GM18907 (cell line): Measurements from ENCODE around the gene PLAC1.
A peak's percentile ranks its signal among the peaks of the same experiment; 100 is the strongest.

Experiments used
- ATAC-seq: cut with Tn5 transposase; IDR thresholded peaks from one replicate; pipeline ENCODE4 v1.9.1; 2021; ENCODE audit warnings: mild to moderate bottlenecking, moderate library complexity; ENCODE audit not compliant: unreplicated experiment

PLAC1 gene

DNA sequence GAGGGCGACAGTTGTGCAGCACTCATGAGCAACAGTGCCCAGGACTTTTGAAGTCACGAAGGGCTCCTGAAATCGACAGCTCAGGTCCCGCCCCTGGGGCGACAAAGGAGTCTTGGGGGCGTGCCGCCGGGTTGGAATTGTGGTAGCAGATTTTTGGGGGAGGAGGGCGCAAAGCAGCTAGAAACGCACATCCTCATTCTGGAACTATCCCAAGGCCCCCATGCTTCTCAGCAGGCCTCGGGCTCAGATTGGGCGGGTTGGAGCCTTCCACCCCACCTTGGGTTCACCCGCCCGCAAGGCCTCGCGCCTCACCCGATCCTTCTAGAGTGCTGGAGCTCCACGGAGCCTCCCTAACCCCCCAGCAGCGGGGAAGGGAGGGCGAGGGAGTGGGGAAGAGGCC is 112.8 kb downstream of the PLAC1 start:
- ATAC-seq = no peak

DNA sequence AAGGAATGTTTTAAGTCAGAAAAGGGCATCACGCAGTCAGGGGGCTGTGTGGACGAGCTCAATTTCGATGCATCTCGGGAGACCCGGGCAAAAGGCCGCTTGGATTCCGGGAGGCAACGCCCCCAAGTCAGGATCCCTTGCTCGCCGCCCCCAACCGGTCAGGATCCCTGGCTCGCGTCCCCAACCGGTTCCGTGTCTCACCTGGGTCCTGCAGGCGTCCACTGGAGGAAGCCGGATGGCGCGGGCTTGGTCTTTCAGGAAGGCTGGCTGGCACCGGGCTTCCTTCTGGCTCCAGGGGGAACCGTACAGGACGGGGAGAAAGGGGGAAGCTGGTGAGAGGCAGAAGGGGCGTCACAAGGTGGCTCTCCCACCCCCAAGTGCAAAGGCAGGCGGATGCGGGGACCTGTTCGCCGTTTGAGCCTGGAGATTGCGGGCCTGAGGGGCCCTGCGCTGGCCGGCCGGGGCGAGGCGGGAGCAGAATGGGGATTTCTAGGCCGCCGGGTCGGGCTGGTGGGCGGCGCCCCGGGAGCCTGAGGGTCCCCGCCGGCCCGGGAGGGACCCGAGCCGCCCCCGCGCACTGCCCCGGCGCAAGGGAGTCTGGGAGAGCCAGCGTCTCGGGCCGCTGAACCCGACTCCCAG is 113.6 kb downstream of the PLAC1 start:
- no peak for ATAC-seq

DNA sequence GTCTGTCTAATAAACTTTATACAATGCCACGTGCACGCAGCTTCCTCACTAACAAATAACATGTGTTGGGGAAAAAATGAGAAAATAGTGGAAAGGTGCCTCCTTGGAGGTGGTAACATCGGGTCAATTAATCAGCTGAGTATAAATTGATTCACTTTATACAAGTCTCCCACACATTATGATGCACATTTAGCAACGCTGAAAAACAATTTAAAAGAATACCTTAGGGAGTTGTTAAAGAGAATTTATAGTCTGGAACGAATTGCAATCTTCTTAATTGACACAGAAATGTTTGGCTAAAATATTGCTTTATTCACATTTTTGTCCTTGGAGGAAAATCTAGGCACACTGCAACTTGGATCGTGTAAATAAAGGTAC is 114.1 kb downstream of the PLAC1 start:
- ATAC-seq = no peak

DNA sequence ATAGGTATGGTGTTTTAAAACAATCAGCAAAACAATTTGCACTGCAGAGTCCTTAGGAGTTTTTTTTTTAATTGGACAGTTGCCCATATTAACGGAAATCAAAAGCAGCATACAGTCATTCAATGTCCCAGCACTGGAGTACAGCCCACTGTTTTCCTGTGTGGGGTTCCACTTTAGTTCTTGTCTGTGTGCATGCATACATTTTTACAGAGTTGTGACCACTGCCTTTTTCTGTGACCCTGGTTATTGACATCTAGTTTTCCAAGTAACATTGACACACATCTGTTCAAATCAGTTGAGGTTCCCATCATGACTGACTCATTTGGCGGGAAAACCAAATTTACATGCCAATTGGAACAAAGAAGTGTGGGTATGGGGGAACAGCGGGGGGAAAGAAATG is 115.0 kb downstream of the PLAC1 start:
- no peak for ATAC-seq

DNA sequence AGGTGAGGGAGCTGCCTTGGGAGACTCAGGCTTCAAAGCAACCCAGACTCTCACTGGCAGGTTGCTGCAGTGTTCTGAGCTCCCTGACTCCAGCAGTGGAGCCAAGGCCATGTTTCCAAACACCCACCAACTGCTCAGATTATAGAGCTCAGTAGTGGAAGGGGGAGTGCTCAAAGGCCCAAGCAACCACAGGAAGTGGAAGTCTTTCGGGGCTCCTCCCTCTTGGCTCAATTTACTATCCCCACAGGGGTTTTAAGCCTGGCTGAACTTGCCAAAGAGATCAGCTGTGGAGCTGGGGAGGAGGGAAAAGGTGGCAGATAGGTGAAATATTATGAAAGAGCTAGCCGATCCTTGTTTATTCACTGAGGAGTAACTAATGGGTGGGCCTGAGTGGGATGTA is 115.8 kb downstream of the PLAC1 start:
- ATAC-seq = peak; percentile 53

DNA sequence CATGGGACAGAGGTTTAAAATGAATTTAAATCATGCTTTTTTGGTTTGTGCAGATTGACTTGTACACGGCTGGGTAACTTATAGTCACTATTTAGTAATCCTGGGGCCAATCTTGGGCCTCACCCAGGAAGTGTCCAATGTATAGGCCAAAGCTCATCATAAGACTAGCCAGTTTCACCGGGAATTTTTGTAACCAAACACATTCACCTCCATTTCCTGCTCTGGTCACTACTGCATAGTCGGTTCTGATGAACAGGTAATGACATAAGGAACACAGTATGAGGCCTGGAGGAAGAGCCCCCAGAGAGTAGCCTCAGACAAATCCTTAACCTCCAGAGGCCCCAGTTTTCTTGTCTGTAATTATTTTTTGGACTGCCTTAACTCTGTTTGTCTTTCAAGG is 116.4 kb downstream of the PLAC1 start:
- no peak for ATAC-seq

DNA sequence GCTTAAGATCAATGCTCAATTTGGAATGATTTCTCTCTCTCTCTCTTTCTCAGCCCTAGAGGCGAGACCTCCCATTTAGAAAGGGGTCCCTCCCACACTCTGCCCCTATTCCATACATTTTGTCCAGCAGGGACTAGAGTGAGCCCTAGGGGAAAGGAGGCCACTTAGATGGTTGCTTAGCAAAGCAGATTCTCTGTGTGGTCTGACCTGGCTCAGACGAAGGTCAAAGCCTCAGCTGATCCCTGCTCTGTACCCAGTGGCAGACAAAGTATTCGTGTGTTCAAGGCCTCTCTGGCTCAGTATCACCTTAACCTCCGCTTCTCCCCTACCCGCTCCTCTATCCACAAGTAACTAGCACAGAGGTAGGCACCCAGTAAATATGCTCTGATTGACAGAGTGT is 120.0 kb downstream of the PLAC1 start:
- no peak for ATAC-seq

DNA sequence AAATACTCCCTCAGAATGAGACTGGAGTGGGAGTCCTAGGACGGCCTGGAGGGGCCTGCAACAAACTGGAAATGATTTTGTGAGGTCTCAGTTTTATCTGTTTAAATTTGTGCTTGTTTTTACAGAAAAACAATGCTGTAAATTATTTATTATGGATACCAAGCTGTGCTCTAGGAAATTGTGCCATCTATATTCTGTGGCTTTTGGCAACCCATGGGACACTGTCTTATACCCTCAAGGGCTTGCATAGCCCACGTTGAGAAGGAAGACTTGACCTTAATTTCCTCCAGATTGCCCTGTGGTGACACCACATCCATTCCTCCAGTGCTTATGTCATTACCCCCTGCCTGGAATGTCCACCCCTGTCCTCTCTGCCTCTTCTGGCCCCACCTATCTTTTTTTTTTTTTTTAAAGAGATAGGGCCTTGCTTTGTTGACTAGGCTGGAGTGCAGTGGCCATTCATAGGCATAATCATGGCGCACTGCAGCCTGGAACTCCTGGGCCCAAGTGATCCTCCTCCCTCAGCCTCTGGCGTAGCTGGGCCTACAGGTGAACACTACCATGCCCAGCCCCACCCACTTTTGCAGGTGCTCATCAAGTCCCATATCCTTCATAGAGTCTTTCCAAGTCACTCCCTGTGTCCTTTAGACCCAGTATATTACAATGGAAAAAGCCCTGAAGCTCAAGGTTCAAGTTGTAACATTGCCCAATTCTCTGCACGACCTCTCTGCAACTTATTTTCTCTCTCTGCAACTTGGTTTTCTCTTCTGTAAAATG is 120.9 kb downstream of the PLAC1 start:
- no peak for ATAC-seq

DNA sequence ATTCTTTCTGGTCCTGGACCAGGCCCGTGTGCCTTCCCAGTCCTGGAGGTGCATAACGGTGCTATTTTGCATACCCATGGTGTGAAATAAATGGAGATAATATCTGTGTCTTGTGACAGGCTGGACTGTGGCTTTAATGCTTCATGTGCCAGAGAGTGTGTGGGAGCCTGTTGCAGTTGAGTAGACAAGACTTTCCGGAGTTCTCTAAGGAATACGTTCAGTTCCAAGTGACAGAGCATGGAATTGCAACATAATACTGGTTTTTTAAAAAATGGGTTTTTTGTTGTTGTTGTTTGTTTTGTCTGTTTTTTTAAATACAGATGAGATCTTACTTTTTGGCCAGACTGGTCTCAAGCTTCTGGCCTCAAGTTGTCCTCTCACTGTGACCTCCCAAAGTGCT is 124.3 kb downstream of the PLAC1 start:
- ATAC-seq = no peak

DNA sequence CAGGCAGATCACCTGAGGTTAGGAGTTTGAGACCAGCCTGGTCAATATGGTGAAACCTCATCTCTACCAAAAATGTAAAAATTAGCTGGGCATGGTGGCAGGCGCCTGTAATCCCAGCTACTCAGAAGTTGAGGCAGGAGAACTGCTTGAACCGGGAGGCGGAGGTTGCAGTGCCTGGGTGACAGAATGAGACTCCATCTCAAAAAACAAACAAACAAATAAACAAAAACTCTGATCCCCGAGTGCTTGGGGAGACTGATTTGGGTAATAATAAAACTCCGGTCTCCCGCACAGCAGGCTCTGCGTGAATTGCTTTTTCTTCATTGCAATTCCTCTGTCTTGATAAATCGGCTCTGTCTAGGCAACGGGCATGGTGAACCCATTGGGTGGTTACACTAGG is 124.9 kb downstream of the PLAC1 start:
- ATAC-seq = no peak

DNA sequence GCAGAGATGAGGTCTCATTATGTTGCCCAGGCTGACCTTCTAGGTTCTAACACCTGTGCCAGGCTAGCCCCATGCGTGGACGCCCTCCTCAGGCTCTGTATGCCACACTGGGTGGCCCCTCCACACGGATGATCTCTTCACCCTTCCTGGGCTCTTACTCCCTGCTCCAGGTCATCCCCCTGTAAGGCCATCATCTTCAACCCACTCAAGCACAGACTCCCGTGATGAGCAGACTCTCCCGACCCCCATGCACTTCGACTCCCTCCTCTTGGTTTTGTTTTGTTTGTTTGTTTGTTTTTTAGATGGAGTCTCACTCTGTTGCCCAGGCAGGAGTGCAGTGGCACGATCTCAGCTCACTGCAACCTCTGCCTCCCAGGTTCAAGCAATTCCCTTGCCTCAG is 127.4 kb downstream of the PLAC1 start:
- ATAC-seq = no peak

DNA sequence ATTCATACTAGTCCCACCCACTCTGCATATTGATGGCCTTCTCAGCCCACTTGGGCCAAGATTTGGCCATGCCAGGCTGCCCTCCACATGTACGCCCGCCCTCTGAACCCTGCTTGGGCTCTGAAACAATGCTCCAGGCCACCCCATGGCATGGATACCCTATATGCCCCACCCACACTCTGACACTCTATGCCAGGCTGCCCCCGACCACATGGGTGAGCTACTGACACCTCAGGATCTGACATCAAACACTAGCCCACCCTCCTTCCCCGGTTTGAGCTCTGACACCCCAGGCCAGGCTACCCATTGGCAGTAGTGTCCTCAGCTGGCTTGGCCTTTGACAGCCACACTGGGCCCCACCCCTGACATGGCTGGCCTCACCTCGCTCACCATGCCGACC is 128.8 kb downstream of the PLAC1 start:
- no peak for ATAC-seq

DNA sequence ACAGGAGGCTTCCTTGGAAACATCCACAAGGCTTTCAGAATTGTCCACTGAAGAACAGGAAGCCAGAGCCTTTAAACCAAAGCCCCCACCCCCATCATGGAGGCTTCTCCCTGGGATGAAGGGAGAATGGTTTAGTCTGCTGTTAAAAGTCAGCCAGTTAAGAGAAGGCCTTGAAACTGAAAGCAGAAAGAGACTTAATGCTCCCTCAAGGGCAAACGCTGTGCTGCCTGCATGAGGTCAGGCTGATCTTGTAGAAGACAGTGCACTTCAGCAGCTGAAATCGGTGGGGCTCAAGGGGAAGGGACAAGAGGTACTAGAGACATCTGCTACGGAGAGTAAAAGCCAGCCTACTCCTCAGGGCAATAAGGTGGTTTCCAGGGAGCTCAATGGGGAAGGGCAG is 129.3 kb downstream of the PLAC1 start:
- ATAC-seq = no peak

DNA sequence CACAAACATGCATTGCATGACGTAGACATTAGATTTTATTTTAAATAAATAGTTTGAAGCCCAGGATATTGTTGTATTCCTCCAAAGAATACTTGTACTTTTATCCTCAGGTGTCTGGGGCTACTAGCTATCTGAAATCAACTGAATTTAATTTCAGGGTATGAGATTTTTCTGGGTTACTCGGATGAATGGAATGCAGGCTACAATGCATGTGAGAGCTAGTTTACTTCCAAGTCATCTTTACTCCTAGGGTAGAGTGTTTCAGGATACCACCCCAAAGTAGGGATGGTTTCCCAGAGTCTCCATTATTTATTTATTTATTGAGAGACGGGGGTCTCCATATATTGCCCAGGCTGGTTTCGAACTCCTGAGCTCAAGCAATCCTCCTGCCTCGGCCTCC is 131.9 kb downstream of the PLAC1 start:
- ATAC-seq = no peak

DNA sequence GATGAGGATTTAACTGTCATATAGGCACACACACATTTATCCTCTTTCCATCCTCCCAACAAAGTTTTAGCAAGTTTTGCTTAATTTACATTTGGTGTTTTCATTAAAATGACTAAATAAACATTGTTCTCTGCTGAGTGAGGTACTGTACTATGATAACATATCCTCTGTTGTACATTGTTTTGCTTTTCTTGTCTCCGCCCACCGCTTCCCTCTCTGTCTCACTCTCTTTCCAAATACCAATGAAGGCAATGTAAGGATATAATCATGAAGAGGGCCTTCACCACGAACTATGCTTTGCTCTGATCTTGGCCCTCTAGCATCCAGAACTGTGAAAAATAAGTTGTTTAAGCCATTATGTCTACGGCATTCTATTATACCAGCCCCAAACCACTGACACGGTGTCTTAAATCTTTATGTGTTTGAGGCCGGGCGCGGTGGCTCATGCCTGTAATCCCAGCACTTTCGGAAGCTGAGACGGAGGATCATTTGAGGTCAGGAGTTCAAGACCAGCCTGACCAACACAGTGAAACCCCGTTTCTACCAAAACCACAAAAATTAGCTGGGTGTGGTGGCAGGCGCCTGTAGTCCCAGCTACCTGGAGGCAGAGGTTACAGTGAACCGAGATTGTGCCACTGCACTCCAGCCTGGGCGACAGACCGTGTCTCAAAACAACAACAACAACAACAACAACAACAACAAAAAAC is 133.0 kb downstream of the PLAC1 start:
- no peak for ATAC-seq

DNA sequence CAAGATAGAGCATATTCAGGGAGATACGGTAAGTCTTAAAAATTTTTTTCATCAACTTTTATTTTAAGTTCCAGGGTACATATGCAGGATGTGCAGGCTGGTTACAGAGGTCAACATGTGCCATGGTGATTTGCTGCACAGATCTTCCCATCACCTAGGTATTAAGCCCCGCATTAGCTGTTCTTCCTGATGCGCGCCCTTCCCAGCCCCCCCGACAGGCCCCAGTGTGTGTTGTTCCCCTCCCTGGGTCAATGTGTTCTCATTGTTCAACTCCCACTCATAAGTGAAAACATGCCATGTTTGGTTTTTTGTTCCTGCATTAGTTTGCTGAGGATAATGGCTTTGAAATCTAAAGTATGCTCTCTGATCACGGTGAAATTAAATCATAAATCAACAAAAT is 134.1 kb downstream of the PLAC1 start:
- no peak for ATAC-seq

DNA sequence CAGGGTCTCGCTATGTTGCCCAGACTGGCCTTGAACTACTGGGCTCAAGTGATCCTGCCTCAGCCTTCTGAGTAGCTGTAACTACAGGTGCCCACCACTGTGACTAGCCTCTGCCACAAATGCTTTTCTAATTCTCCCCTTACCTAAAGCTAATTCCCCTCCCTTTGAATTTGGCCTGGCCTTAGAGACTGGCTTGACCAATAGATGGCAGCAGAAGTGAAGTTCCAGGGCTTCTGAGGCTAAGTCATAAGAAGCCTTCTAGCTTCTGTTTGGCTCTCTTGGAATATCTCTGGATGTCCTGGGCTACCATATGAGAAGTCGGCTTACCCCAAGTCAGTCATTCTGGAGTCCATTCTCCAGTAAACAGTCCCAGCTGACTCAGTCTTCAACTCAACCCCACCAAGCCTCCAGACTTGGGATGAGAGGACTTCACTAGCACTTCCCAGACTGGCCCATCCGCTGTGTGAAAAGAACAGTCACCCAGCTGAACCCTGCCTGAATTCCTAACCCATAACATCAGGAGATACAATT is 137.3 kb downstream of the PLAC1 start:
- peak; percentile 65 for ATAC-seq
